CD4-positive, alpha-beta T cell treated with Interleukin-2 at 100 ng/mL for 4 hours (primary cell): ENCODE data around the gene TXNDC2.

Source experiments
- DNase-seq: peaks from one replicate; pipeline ENCODE4 v3.0.0-alpha.2; 2020; ENCODE audit warnings: low spot score

The TXNDC2 gene

DNA sequence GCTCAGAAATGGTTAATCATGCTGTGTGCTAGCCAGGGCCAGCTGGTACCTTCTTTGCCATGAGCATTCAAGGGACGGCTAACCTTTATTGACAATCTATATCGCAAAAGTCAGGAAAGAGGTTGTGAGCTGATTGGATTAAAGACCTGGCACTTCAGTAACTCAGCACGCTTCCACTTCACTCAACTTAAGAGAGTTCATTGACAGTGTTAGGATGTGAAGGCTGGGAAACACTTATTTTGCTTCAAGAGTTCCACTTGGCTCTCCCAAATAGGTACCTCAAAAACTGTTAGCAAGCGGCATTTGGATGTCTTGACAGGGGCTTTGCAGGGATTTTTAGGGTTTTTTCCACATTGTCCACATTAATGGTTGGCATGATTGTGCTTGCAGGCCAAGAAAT lies 25.1 kb upstream of the TXNDC2 start:
- DNase-seq = no peak

GRCh38 chr18:9861157-9861556 lies 24.6 kb upstream of the TXNDC2 start:
- no peak for DNase-seq

DNA sequence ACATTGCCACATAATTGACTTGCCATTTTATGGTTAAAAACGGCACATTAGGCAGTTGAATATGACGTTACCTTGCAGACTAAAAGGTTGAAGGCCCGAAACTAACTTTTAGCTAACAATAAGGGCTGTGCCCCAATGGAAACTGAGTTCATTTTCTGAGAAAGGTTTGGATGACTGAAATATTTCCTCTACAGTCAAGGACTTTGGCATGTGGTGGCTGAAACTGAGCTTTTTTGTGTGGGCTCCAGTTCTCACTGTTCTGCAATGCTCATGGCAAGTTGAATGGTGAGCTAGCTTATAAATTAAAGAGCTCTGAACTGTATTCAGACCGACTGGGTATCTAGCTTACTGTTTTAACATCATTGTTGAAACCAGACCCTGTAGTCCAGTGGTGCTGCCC lies 23.8 kb upstream of the TXNDC2 start:
- DNase-seq = no peak

DNA sequence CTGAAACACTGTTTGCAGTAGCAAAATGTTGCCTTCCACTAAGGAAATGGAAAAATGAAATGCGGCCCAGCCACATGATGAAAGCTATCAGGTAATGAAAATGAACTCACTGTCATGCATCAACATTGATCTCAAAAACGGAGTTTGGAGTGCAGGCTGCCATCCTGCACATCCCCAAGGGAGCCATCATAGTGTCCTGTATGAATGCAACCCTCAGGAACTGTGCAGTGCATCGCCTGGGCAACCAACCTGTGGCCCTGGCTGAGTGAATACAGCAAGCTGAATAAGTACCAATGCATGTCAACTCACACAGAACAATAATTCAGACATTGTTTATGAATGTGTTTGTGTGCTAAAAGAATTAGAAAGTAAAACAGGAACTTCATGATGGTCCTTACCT lies 23.1 kb upstream of the TXNDC2 start:
- DNase-seq = no peak

DNA sequence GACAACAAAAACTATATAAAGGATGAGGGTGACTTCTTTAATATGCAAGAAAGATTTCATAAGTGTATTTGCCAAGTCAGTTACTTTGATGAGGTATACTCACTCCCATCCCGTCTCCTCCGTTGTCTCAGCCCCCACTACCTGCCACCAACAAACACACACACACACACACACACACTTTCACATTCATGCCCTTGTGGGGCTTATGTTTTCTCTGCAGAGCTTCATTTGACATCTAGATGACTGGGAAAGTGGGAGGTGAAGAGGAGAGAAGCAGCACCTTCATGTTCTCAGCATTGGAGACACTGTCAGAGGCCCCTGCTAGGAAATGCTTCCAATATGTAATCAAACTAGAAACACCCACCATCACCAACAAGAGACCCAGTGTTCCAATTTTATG lies 22.5 kb upstream of the TXNDC2 start:
- DNase-seq = no peak

GRCh38 chr18:9865764-9866490 lies 19.8 kb upstream of the TXNDC2 start:
- DNase-seq = no peak

DNA sequence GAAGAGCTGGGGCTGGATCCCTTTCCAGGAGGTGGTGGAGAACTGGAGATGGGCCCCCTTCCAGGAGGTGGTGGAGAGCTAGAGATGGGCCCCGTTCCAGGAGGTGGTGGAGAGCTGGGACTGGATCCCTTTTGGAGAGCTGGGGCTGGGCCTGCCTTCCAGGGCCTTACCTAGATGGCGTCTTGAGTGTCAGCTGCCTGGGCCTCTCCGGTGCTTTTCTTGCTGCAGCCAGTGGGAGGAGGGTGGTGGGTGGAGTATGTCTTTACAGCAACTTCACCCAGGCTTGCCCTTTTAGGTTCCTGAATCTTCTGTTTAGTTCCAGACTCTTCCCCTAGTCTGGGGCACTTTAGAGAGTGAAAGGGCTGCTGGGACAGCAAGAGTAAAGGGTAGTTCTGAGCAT lies 19.1 kb upstream of the TXNDC2 start:
- DNase-seq = no peak

DNA sequence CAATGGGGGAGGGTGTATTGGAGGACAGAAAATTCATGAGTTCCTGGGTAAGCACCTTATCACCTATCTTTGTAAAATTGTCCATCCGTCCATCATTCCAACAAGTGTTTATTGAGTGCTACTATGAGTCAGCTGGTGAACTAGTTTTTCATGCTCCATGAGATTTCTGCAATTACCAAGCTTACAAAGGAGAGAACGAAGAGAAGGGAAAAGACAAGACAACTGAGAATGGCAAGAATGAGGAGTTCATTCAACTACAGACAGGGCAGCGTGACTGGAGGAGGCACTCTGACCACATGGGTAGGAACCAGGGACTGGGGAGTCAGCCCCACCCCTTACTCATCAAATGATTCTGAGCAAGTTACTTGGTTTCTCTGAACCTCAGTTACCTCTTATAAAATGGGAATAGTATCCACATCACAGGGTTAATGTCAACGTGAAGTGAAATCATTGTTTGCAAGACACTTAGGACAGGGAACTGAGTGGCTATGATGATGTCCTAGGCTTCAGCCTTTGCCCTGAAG lies 18.6 kb upstream of the TXNDC2 start:
- no peak for DNase-seq

DNA sequence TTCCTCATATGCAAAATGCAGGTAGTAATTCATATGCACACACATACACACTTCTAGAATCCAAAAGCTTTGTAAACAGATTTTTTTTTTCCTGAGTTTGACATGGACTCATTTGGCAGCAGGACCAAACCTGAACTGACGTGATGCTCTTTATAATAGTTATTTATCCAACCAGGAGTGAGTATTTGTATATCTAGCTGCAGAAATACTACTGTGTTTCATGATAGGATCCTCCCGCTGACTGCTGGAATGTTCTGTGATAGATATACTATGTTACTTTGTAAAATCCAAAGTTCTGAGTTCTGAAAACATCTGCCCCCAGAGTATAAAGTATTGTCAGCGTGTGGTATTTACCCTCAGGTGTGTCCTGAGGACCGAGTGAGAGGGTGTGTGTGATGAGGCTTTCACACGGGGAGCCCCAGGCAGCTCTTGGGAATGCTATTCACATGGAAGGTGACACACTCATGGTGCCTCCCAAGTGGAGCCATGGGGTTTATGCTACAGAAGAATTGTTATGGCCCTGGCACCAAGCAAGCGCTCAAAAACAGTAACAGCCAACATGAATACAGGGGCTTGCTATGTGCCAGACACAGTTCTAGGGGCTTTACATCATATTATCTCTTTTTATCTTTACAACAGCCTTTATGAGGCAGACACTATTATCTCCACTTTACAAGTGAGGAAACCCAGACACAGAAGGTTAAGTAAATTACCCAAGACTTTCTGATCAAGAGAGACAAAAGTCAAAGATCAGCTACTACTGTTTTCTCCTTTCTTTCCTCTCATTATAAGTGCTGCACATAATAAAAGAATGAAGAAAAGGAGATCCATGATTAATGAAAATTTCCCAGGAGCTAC lies 16.7 kb upstream of the TXNDC2 start:
- DNase-seq = no peak

GRCh38 chr18:9869715-9870430 lies 15.9 kb upstream of the TXNDC2 start:
- no peak for DNase-seq

GRCh38 chr18:9870431-9871008 lies 15.3 kb upstream of the TXNDC2 start:
- DNase-seq = no peak

DNA sequence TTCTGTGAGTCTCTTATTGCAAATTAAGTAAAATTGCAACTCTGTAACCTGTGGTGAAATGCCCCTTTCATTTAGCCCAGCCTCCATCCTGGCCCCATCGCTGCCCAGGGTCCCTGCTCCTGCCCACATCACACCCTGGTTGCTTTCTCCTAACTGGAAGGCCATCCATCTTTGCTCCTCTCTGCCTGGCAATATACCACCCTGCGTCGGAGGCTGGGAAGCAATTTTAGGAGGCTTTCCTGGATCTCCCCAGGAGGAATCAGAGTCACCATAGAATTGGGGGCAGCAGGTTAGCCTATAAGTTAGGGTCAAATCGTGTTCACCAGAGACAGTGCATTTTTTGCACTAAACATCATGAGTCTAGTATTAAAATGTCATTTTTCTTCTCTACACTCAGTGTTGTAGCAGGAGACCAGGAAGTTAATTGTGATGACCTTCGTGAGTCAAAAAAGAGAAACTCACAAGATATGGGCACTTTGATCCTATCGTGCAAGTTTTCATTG lies 14.5 kb upstream of the TXNDC2 start:
- no peak for DNase-seq

GRCh38 chr18:9872823-9873222 lies 12.9 kb upstream of the TXNDC2 start:
- no peak for DNase-seq

GRCh38 chr18:9874728-9875127 lies 11.0 kb upstream of the TXNDC2 start:
- no peak for DNase-seq

- no peak for DNase-seq
Observed at GRCh38 chr18:9876212-9876866, 9.4 kb upstream of the TXNDC2 start.

GRCh38 chr18:9876867-9877654 lies 8.7 kb upstream of the TXNDC2 start:
- no peak for DNase-seq

DNA sequence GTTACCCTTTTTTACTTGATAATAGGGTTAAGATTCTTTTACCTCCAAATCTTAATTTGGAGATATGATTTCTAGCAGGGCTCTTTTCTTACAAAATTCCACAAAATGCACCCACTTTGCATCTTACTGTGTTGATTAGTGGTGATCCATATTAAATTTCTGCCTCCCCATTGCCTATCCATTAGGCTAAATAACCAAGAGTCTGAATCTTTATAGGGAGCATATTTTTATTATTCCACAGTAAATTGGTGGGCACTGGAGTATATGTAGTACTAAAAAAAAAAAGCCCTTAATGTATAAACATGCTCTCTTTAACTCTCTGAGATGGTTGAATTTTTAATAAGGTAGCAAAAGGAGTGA lies 8.1 kb upstream of the TXNDC2 start:
- DNase-seq = no peak

DNA sequence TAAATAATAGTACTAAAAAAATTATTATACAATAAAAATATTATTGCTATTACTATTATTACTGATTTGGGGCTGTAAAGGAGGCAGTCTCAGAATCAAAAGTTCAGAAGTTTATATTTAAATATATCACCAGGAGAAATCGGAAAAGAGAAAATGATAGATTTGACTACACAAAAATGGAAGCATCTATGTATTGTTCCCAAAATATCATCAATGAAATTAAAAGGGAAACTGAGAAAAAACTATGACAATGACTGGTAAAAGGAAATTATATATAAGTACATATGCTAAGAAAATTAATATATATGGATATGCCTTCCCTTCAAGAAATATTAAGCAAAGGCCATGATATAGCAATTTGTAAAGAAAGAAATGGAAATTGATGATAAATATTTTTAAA lies 7.7 kb upstream of the TXNDC2 start:
- DNase-seq = no peak

DNA sequence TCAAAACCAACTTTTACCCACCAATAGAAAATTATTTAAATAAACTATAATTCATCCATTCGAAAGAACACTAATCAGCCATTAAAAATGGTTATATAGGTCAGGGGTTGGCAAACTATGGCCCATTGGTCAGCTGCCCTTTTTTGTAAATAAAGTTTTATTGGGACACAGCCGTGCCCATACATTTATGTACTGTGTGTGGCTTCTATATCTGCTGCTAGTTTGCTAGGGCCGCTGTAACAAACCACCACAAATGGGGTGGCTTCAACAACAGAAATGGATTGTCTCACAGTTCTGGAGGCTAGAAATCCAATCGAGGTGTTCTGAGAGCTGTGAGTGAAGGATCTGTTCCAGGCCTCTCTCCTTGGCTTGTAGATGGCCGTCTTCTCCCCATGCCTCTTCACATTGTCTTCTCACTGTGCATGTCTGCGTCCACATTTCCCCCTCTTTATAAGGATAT lies 7.0 kb upstream of the TXNDC2 start:
- DNase-seq = no peak

DNA sequence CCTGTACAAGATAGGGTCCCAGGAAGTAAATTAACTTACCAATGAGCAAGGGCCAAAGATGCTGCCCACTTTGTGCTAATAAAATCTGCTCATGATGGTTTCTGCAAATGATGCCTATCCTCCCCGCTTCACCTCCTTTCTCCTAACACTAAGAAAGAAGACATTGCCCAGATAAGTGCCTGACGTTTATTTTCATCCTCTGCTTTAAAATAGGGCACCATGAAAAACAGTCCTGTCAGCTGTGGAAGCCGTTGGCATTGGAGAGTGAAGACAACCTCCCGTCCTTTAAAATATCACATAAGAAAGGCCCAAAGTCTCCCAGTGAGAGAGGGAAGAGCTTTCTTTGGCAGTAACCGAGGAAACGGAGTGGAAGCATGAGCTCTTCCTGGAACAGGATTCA lies 1.7 kb upstream of the TXNDC2 start:
- DNase-seq = no peak
